NB4 (cell line): ENCODE data around the gene BRICD5.
"Not testable (repeated sequence)": the region's sequence is repeated elsewhere in the genome, so short reads cannot be mapped to it uniquely, and the experiment has no call there.

ENCODE experiments used
- DNase-seq: peaks from one replicate; pipeline ENCODE4 v3.0.0; 2010; ENCODE audit warnings: low read depth
- H3K4me3 ChIP-seq: one replicate; pipeline ENCODE4 v1.5.1; 2011; ENCODE audit warnings: mild to moderate bottlenecking, low read depth, low read length, moderate library complexity
- CTCF ChIP-seq: IDR thresholded peaks from one replicate; pipeline ENCODE4 v1.5.1; 2012; ENCODE audit warnings: low read depth, low read length
- MYC ChIP-seq: IDR thresholded peaks from 2 replicates; pipeline ENCODE4 v1.6.1; 2011; ENCODE audit warnings: low read depth, low read length
- POLR2A ChIP-seq: IDR thresholded peaks from 2 replicates; pipeline ENCODE4 v1.6.1; 2011; ENCODE audit warnings: mild to moderate bottlenecking; ENCODE audit not compliant: insufficient read length; ENCODE audit errors: extremely low read depth
- TF ChIP-seq, protein P1 (sequence below): IDR thresholded peaks from 2 replicates; pipeline ENCODE4 v1.6.1; 2011; ENCODE audit warnings: low read depth, low read length

BRICD5 gene

DNA sequence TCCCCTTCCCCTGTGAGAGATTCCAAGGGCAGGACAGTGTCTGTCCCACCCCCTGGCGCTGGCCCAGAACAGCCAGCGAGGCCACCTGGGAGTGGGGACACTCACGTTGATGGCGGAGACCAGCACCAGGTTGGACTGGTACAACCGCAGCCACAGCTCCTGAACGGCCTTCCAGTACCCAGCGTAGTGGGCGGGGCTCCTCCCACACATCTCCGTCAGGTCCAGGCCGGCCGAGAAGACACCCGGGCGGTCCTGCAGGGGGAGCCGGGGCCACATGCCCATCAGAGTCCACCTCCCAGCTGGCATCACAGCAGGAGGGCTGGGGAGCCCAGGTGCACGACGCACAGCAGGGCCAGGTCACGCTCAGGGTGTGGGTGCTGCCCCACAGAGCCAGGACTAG lies 33.6 kb upstream of the BRICD5 start:
- TF ChIP-seq CTCF, result no peak
- DNase-seq, result no peak
- no peak overlapping the region for H3K4me3 ChIP-seq

DNA sequence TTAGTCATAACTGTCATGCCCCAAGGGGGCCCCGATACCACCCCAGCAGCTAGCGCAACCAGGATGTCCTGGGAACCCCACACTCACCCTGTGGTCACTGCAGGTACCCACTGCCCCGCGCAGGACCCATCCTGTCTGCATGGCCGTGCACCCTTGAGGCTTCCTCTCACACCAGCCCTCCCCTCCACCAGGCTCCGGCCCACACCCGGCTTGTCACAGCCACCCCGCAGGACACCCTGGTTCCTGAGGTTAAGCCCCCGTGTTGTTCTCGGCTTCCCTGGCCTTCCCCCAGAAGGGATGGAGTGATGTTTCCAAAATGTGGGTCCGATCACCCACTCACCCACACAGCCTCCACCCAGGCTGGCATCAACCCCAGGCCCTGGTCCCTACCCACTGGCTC lies 33.1 kb upstream of the BRICD5 start:
- DNase-seq, result no peak
- TF ChIP-seq CTCF, result no peak
- no peak for TF ChIP-seq MYC
- TF ChIP-seq POLR2A, result no peak
- TF ChIP-seq, protein P1, sequence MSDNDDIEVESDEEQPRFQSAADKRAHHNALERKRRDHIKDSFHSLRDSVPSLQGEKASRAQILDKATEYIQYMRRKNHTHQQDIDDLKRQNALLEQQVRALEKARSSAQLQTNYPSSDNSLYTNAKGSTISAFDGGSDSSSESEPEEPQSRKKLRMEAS, result no peak
- H3K4me3 ChIP-seq, result no peak overlapping the region

DNA sequence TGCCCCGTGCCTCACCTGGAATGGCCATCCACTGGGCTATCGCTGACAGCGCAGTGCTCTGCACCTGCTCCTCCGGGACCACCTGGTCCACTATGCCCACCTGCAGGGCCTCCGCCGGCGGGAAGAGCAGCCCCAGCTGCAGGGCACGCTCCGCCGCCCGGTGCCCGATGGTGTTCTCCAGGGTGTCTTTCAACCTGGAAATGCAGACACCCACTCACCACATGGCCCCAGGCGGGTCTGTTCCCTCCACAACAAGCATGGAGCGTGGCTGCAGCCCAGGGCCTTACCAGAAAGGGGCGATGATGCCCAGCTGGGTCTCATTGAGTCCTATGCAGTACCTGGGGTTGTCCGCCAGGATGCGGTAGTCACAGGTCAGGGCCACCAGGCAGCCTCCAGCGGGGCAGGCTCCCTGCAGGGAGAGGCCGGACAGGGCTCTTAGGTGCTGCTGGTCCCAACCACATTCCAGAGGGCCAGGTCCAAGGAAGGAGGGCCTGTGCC lies 32.4 kb upstream of the BRICD5 start:
- no peak for DNase-seq
- H3K4me3 ChIP-seq, result no peak overlapping the region
- TF ChIP-seq POLR2A (no peak), CTCF (no peak)

- no peak for DNase-seq
- TF ChIP-seq MYC, result no peak
- no peak for TF ChIP-seq POLR2A
- TF ChIP-seq, protein P1, result no peak
- no peak for TF ChIP-seq CTCF
These were observed 31.9 kb upstream of the BRICD5 start for GRCh38 chr16:2242598-2242997.

GRCh38 chr16:2240331-2240730 lies 29.7 kb upstream of the BRICD5 start:
- not testable (repeated sequence) for DNase-seq, H3K4me3 ChIP-seq

More at GRCh38 chr16:2242598-2242997, 31.9 kb upstream of the BRICD5 start:
- H3K4me3 ChIP-seq, result no peak overlapping the region

DNA sequence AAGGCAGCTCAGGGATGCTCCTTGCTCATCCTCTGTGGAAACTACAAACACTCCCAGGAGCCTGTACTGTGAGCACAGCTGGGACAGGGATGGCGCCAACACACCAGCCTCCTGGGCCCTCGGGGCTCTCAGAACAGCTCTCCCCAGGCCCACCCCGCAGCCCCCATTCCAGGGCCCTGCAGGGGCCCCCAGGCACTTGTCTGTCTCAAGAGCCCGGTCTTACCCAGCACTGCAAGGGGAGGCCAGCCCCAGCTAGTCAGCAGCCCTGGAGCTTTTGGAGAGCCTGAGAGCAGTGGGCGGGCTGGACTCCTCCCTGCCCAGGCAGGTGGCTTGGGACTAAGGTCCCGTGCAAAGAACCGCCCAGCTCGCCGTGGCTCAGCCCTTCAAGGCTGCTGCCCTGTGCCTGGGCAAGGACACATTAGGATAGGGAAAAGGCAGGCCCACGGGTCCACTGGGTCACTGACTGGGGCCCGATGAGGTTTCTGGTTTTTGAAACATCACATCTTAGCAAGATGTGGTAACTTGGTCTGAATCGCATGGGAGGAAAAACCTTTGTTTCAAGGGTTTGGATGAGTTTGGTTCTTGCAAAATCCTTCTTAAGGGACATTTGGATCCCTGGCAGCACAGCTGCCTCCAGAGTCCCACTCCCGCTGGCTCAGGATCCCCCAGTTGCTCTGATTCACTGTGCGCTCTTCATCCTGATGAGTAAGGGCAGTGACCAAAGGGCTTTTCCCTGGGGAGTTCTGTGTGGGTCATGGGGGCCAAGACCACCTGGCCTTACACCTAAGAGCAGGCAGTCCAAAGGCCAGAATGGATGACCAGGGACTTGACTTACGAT lies 28.4 kb upstream of the BRICD5 start:
- TF ChIP-seq, protein P1, result no peak
- TF ChIP-seq MYC, result no peak
- TF ChIP-seq CTCF, result no peak
- no peak for TF ChIP-seq POLR2A
- no peak for DNase-seq
- no peak overlapping the region for H3K4me3 ChIP-seq
